Suprapubic skin (tissue), 4 donors: Measurements from ENCODE around the gene IFITM10.

ENCODE experiments used
- CTCF ChIP-seq, 2 donors: fragments of 200-600 bp in 1 of 2; fragments of 450-650 bp in 1 of 2; sonication (generic) in 1 of 2; IDR thresholded peaks; one replicate each; pipeline ENCODE4 v1.5.1; 2016 to 2019; ENCODE audit warnings: antibody characterized with exemption in 2 of 2, mild to moderate bottlenecking in 1 of 2, moderate library complexity in 1 of 2
- EP300 ChIP-seq: sonication (generic); formaldehyde crosslinking; IDR thresholded peaks from one replicate; pipeline ENCODE4 v1.6.1; 2017; ENCODE audit warnings: antibody characterized with exemption
- POLR2A ChIP-seq, 2 donors: fragments of 450-650 bp; IDR thresholded peaks; one replicate each; pipeline ENCODE4 v1.6.1; 2017; ENCODE audit warnings: antibody characterized with exemption in 2 of 2, mild to moderate bottlenecking in 2 of 2, moderate library complexity in 2 of 2
- POLR2AphosphoS5 ChIP-seq, 3 donors: sonication (generic); formaldehyde crosslinking; IDR thresholded peaks; one replicate each; pipeline ENCODE4 v1.6.1; 2017; ENCODE audit warnings: antibody characterized with exemption in 3 of 3

- TF ChIP-seq POLR2AphosphoS5 (IDR thresholded peaks at IDR 0.05) (no peak), CTCF (IDR thresholded peaks at IDR 0.05) (no peak), EP300 (no peak), POLR2A (IDR thresholded peaks at IDR 0.05) (no peak)
Observed at GRCh38 chr11:1738380-1738779, 12.0 kb downstream of the IFITM10 start.
